ENCODE measurements around the gene ST3GAL3.

GRCh38 chr1:43957407-43958040 is 250.2 kb downstream of the ST3GAL3 start:
- TF ChIP-seq POLR2AphosphoS5 (IDR thresholded peaks at IDR 0.05), result no peak
- TF ChIP-seq CTCF (IDR thresholded peaks at IDR 0.05), result no peak
- no peak for TF ChIP-seq EP300 (IDR thresholded peaks at IDR 0.05)
- TF ChIP-seq POLR2A (IDR thresholded peaks at IDR 0.05), result no peak
